SK-N-SH (cell line): ENCODE measurements around the gene PRKAB1. TPM values are rescaled to one million over a fixed set of nuclear protein-coding genes. Genes with fewer than 3 reads are reported as not detected.

Experiments used
- CTCF ChIA-PET: fragments of 300-600, 350-600 bp; formaldehyde crosslinking; extraction: SDS; loops from one replicate; lab custom pipeline; 2021; lab: Yijun Ruan, JAX
- POLR2A ChIA-PET: fragments of 350-600 bp; sonication (Branson Sonifier 250); formaldehyde crosslinking; extraction: SDS; loops from one replicate; lab custom pipeline; 2020; ENCODE audit warnings: antibody characterized with exemption, inconsistent platforms; lab: Yijun Ruan, JAX
- DNase-seq: peaks from one replicate; pipeline ENCODE4 v3.0.0; 2012
- H2AFZ ChIP-seq: fragments of 200-600 bp; sonication (generic); 2 replicates; pipeline ENCODE4 v1.8.1; 2016; ENCODE audit warnings: antibody characterized with exemption, mild to moderate bottlenecking, low read depth
- H3F3A ChIP-seq: fragments of 200-600 bp; sonication (generic); replicated peaks from 2 replicates; pipeline ENCODE3; 2016; ENCODE audit warnings: antibody characterized with exemption, mild to moderate bottlenecking; ENCODE audit not compliant: insufficient read depth
- H3K27ac ChIP-seq, 2 experiments: fragments of 200-500 bp in 1 of 2; fragments of 200-600 bp in 1 of 2; sonication (Bioruptor generic) in 1 of 2; sonication (generic), shearing (Covaris generic) in 1 of 2; 2 replicates each; pipeline versions ENCODE4 v1.5.1 to v1.6.1; 2014 to 2016; ENCODE audit warnings: low read depth in 2 of 2, inconsistent platforms in 1 of 2, low read length in 1 of 2, mild to moderate bottlenecking in 1 of 2, mixed read lengths in 1 of 2
- H3K27me3 ChIP-seq: fragments of 200-600 bp; sonication (generic), shearing (Covaris generic); 2 replicates; pipeline ENCODE4 v1.6.1; 2016; ENCODE audit warnings: mixed run types; ENCODE audit not compliant: insufficient read depth
- H3K36me3 ChIP-seq, 2 experiments: fragments of 200-500 bp in 1 of 2; fragments of 200-600 bp in 1 of 2; sonication (Bioruptor generic) in 1 of 2; sonication (generic) in 1 of 2; replicated peaks in 1 of 2; 2 replicates each; pipeline versions ENCODE3 to v1.5.1; 2014 to 2016; ENCODE audit warnings: low read length in 1 of 2, mild to moderate bottlenecking in 1 of 2; ENCODE audit not compliant: insufficient read depth in 2 of 2, control insufficient read depth in 1 of 2
- H3K4me1 ChIP-seq, 2 experiments: fragments of 200-500 bp in 1 of 2; fragments of 200-600 bp in 1 of 2; sonication (Bioruptor generic) in 1 of 2; sonication (generic), shearing (Covaris generic) in 1 of 2; 2 replicates each; pipeline versions ENCODE4 v1.5.1 to v1.6.1; 2014 to 2016; ENCODE audit warnings: low read depth in 1 of 2, low read length in 1 of 2, mixed run types in 1 of 2; ENCODE audit not compliant: insufficient read depth in 2 of 2, control insufficient read depth in 1 of 2
- H3K4me2 ChIP-seq: fragments of 200-600 bp; sonication (generic), shearing (Covaris generic); 2 replicates; pipeline ENCODE4 v1.6.1; 2017; ENCODE audit warnings: mixed run types
- H3K4me3 ChIP-seq, 2 experiments: fragments of 200-500 bp in 1 of 2; fragments of 200-600 bp in 1 of 2; sonication (Bioruptor generic) in 1 of 2; sonication (generic), shearing (Covaris generic) in 1 of 2; 2 replicates each; pipeline versions ENCODE4 v1.5.1 to v1.8.1; 2014 to 2016; ENCODE audit warnings: low read depth in 2 of 2, inconsistent platforms in 1 of 2, low read length in 1 of 2, mild to moderate bottlenecking in 1 of 2, mixed read lengths in 1 of 2, moderate library complexity in 1 of 2
- H3K79me2 ChIP-seq: fragments of 200-600 bp; sonication (generic); 2 replicates; pipeline ENCODE4 v1.8.1; 2017; ENCODE audit warnings: mild to moderate bottlenecking; ENCODE audit not compliant: insufficient read depth
- H3K9ac ChIP-seq: fragments of 200-600 bp; sonication (generic); 2 replicates; pipeline ENCODE4 v1.6.1; 2017; ENCODE audit warnings: mixed run types
- H3K9me2 ChIP-seq: fragments of 200-600 bp; sonication (generic); 2 replicates; pipeline ENCODE4 v1.6.1; 2017; ENCODE audit warnings: mixed run types
- H3K9me3 ChIP-seq: fragments of 200-600 bp; sonication (generic); 2 replicates; pipeline ENCODE4 v1.6.1; 2017; ENCODE audit warnings: mixed run types, mild to moderate bottlenecking, moderate library complexity
- H4K20me1 ChIP-seq: fragments of 200-600 bp; sonication (generic); 2 replicates; pipeline ENCODE4 v1.6.1; 2017; ENCODE audit warnings: mild to moderate bottlenecking, mixed run types; ENCODE audit not compliant: insufficient read depth
- ELF1 ChIP-seq: IDR thresholded peaks from 2 replicates; pipeline ENCODE4 v1.4.0; 2012
- FOSL2 ChIP-seq: IDR thresholded peaks from 2 replicates; pipeline ENCODE4 v1.4.0; 2012; ENCODE audit warnings: low read depth, mild to moderate bottlenecking, moderate library complexity, borderline replicate concordance
- FOXJ3 ChIP-seq: sonication (generic); formaldehyde crosslinking; IDR thresholded peaks from 2 replicates; pipeline ENCODE4 v1.5.1; 2020; ENCODE audit warnings: mild to moderate bottlenecking, missing genetic modification reagents
- FOXM1 ChIP-seq: IDR thresholded peaks from 2 replicates; pipeline ENCODE4 v1.4.0; 2012; ENCODE audit warnings: low read depth, mild to moderate bottlenecking
- JUND ChIP-seq: IDR thresholded peaks from 2 replicates; pipeline ENCODE4 v1.4.0; 2012
- MEF2A ChIP-seq: IDR thresholded peaks from 2 replicates; pipeline ENCODE4 v1.4.0; 2012; ENCODE audit warnings: low read depth, borderline replicate concordance
- MXI1 ChIP-seq: IDR thresholded peaks from 2 replicates; pipeline ENCODE4 v1.6.1; 2012; ENCODE audit warnings: mild to moderate bottlenecking, low read depth, low read length, improper control_type of control experiment
- NFIC ChIP-seq: IDR thresholded peaks from 2 replicates; pipeline ENCODE4 v1.4.0; 2012; ENCODE audit warnings: borderline replicate concordance
- NRF1 ChIP-seq: IDR thresholded peaks from 2 replicates; pipeline ENCODE4 v1.6.1; 2012; ENCODE audit warnings: low read depth, mild to moderate bottlenecking, low read length
- POLR2AphosphoS5 ChIP-seq: IDR thresholded peaks from 2 replicates; pipeline ENCODE4 v1.6.1; 2012; ENCODE audit warnings: low read depth, low read length
- RCOR1 ChIP-seq: fragments of 150-350 bp; IDR thresholded peaks from 2 replicates; pipeline ENCODE4 v1.6.1; 2017; ENCODE audit warnings: antibody characterized with exemption, low read length
- RFX5 ChIP-seq: IDR thresholded peaks from 2 replicates; pipeline ENCODE4 v1.6.1; 2012; ENCODE audit warnings: mild to moderate bottlenecking, improper control_type of control experiment, low read length
- SMC3 ChIP-seq: IDR thresholded peaks from 2 replicates; pipeline ENCODE4 v1.6.1; 2012; ENCODE audit warnings: low read depth, low read length, improper control_type of control experiment
- TAF1 ChIP-seq: IDR thresholded peaks from 2 replicates; pipeline ENCODE4 v1.6.1; 2012; ENCODE audit warnings: low read depth, mild to moderate bottlenecking, low read length, moderate library complexity, borderline replicate concordance
- TEAD4 ChIP-seq: IDR thresholded peaks from 2 replicates; pipeline ENCODE4 v1.4.0; 2012; ENCODE audit warnings: mild to moderate bottlenecking, borderline replicate concordance; ENCODE audit not compliant: insufficient read depth
- WGBS: methylation state at CpG from one replicate; pipeline ENCODE4 v1.1.6; 2017; ENCODE audit warnings: low lambda C conversion rate; 5-methylcytosine and 5-hydroxymethylcytosine counted together
- polyA plus RNA-seq, 3 experiments: library from polyadenylated mRNA; depleted of rRNA; stranded (reverse); fragments of >200 nt; gene quantifications; 2 replicates each; pipeline ENCODE4 v1.2.3, GENCODE V29; 2012
- TF ChIP-seq, protein P1 (sequence below): fragments of 200-600 bp; sonication (generic); IDR thresholded peaks from 2 replicates; pipeline ENCODE4 v1.6.1; 2017; ENCODE audit warnings: antibody characterized with exemption, mild to moderate bottlenecking, moderate library complexity
- TF ChIP-seq, protein P2 (sequence below): fragments of 150-350 bp; IDR thresholded peaks from 2 replicates; pipeline ENCODE4 v1.6.1; 2017; ENCODE audit warnings: antibody characterized with exemption, low read length, low read depth, borderline replicate concordance
- TF ChIP-seq, protein P3 (sequence below): IDR thresholded peaks from 2 replicates; pipeline ENCODE4 v1.6.1; 2012; ENCODE audit warnings: mild to moderate bottlenecking, low read depth, low read length, moderate library complexity
- TF ChIP-seq, protein P4 (sequence below): IDR thresholded peaks from 2 replicates; pipeline ENCODE4 v1.4.0; 2012; ENCODE audit warnings: low read depth, borderline replicate concordance
- TF ChIP-seq, protein P5 (sequence below): IDR thresholded peaks from 2 replicates; pipeline ENCODE4; 2012

The PRKAB1 gene
- polyA plus RNA-seq, 1 of the 3 experiments (the other 2 are of a cell fraction), result 28.9 TPM

DNA sequence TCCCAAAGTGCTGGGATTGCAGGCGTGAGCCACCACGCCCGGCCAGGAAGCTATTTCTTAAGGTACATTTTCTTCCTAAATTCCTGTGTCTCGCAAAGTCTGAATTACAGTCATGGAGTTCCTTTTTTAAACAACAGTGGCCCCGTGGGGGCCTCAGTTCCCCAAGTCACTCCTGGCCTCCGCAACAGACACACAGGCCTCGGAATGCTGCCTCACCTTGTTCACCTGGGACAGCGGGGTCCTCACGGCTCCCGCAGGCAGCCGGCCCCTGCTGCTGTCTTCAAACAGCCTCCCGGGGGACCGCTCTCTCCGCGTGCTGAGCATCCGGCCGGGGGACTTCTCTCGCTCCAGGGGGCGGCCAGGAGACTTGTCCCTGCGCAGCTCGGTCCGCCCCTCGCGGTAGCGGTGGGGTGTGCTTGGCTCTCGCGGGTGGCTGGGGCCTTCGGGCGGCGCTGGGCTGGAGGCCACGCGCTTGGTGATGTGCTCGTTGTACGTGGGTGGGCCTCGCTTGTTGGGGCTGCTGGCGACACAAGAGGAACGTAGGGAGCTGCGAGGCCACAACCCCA, 22.1 kb downstream of the PRKAB1 start:
- H3K27me3 ChIP-seq, result no peaks in the 10 kb centered on the region
- H3K4me3 ChIP-seq, result no peak overlapping the region
- H3K4me2 ChIP-seq, result no peak overlapping the region
- H3F3A ChIP-seq, result peaks cover 26% of the 10 kb centered on the region
- no peak overlapping the region for H2AFZ ChIP-seq
- CTCF ChIA-PET, result no interaction called here
- POLR2A ChIA-PET, result no interaction called here
- H3K36me3 ChIP-seq, result no peaks in the 10 kb centered on the region
- no peaks in the 10 kb centered on the region for H3K9me2 ChIP-seq
- no peak overlapping the region for H3K9ac ChIP-seq
- no peaks in the 10 kb centered on the region for H3K79me2 ChIP-seq
- no peak for TF ChIP-seq RCOR1
- TF ChIP-seq, protein P1, sequence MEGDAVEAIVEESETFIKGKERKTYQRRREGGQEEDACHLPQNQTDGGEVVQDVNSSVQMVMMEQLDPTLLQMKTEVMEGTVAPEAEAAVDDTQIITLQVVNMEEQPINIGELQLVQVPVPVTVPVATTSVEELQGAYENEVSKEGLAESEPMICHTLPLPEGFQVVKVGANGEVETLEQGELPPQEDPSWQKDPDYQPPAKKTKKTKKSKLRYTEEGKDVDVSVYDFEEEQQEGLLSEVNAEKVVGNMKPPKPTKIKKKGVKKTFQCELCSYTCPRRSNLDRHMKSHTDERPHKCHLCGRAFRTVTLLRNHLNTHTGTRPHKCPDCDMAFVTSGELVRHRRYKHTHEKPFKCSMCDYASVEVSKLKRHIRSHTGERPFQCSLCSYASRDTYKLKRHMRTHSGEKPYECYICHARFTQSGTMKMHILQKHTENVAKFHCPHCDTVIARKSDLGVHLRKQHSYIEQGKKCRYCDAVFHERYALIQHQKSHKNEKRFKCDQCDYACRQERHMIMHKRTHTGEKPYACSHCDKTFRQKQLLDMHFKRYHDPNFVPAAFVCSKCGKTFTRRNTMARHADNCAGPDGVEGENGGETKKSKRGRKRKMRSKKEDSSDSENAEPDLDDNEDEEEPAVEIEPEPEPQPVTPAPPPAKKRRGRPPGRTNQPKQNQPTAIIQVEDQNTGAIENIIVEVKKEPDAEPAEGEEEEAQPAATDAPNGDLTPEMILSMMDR, result no peak
- TF ChIP-seq, protein P2, sequence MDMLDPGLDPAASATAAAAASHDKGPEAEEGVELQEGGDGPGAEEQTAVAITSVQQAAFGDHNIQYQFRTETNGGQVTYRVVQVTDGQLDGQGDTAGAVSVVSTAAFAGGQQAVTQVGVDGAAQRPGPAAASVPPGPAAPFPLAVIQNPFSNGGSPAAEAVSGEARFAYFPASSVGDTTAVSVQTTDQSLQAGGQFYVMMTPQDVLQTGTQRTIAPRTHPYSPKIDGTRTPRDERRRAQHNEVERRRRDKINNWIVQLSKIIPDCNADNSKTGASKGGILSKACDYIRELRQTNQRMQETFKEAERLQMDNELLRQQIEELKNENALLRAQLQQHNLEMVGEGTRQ, result no peak
- TF ChIP-seq TEAD4, result no peak
- TF ChIP-seq RFX5, result no peak
- TF ChIP-seq, protein P3, sequence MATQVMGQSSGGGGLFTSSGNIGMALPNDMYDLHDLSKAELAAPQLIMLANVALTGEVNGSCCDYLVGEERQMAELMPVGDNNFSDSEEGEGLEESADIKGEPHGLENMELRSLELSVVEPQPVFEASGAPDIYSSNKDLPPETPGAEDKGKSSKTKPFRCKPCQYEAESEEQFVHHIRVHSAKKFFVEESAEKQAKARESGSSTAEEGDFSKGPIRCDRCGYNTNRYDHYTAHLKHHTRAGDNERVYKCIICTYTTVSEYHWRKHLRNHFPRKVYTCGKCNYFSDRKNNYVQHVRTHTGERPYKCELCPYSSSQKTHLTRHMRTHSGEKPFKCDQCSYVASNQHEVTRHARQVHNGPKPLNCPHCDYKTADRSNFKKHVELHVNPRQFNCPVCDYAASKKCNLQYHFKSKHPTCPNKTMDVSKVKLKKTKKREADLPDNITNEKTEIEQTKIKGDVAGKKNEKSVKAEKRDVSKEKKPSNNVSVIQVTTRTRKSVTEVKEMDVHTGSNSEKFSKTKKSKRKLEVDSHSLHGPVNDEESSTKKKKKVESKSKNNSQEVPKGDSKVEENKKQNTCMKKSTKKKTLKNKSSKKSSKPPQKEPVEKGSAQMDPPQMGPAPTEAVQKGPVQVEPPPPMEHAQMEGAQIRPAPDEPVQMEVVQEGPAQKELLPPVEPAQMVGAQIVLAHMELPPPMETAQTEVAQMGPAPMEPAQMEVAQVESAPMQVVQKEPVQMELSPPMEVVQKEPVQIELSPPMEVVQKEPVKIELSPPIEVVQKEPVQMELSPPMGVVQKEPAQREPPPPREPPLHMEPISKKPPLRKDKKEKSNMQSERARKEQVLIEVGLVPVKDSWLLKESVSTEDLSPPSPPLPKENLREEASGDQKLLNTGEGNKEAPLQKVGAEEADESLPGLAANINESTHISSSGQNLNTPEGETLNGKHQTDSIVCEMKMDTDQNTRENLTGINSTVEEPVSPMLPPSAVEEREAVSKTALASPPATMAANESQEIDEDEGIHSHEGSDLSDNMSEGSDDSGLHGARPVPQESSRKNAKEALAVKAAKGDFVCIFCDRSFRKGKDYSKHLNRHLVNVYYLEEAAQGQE, result no peak
- TF ChIP-seq, protein P4, sequence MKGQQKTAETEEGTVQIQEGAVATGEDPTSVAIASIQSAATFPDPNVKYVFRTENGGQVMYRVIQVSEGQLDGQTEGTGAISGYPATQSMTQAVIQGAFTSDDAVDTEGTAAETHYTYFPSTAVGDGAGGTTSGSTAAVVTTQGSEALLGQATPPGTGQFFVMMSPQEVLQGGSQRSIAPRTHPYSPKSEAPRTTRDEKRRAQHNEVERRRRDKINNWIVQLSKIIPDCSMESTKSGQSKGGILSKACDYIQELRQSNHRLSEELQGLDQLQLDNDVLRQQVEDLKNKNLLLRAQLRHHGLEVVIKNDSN, result no peak
- TF ChIP-seq POLR2AphosphoS5, result no peak
- no peak for TF ChIP-seq NFIC
- TF ChIP-seq FOXM1, result no peak
- TF ChIP-seq MXI1, result no peak
- no peak for TF ChIP-seq FOSL2
- no peak for TF ChIP-seq FOXJ3
- no peak for TF ChIP-seq ELF1
- TF ChIP-seq TAF1, result no peak
- no peak for TF ChIP-seq NRF1
- TF ChIP-seq, protein P5, sequence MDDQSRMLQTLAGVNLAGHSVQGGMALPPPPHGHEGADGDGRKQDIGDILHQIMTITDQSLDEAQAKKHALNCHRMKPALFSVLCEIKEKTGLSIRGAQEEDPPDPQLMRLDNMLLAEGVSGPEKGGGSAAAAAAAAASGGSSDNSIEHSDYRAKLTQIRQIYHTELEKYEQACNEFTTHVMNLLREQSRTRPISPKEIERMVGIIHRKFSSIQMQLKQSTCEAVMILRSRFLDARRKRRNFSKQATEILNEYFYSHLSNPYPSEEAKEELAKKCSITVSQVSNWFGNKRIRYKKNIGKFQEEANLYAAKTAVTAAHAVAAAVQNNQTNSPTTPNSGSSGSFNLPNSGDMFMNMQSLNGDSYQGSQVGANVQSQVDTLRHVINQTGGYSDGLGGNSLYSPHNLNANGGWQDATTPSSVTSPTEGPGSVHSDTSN, result no peak
- no peak for TF ChIP-seq JUND
- TF ChIP-seq SMC3, result no peak
- no peak for TF ChIP-seq MEF2A
- H3K4me1 ChIP-seq, result peaks cover 18 to 20% of the 10 kb centered on the region in 2 experiments
- no peaks in the 10 kb centered on the region for H3K9me3 ChIP-seq
- no peak overlapping the region for H3K27ac ChIP-seq
- peaks cover 4% of the 10 kb centered on the region; the same call in 1 of the 2 replicates for H4K20me1 ChIP-seq
- DNase-seq, result no peak
- WGBS, result 96% methylated on average over 24 of the region's 38 CpGs
